Measurements from ENCODE around the gene TRIO.

DNA sequence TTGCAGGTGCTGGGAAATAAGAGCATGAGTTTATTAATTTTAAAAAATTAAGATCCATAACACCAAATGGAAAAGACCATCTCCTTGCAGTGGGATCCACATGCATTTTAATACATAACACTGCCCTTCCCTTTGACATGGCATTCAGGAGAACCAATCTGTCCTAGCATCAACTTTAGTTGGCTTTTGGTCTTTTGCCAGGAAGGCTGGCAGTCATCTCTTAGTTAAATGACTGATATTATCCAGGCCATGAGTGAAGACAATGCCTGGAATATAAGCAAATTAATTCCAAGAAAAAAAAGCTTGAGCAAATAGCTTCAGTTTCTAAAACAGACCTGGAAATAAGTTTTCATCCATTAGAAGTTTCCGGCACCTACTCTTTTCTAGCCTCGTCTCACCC is 383.4 kb downstream of the TRIO start:
- no peak for TF ChIP-seq EZH2 (IDR thresholded peaks at IDR 0.05; ENCODE audit: borderline replicate concordance, low read depth, low read length, severe bottlenecking)
- TF ChIP-seq, protein P1, sequence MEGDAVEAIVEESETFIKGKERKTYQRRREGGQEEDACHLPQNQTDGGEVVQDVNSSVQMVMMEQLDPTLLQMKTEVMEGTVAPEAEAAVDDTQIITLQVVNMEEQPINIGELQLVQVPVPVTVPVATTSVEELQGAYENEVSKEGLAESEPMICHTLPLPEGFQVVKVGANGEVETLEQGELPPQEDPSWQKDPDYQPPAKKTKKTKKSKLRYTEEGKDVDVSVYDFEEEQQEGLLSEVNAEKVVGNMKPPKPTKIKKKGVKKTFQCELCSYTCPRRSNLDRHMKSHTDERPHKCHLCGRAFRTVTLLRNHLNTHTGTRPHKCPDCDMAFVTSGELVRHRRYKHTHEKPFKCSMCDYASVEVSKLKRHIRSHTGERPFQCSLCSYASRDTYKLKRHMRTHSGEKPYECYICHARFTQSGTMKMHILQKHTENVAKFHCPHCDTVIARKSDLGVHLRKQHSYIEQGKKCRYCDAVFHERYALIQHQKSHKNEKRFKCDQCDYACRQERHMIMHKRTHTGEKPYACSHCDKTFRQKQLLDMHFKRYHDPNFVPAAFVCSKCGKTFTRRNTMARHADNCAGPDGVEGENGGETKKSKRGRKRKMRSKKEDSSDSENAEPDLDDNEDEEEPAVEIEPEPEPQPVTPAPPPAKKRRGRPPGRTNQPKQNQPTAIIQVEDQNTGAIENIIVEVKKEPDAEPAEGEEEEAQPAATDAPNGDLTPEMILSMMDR (IDR thresholded peaks at IDR 0.05; ENCODE audit: borderline replicate concordance, extremely low read depth, low read length, poor library complexity, severe bottlenecking), result no peak
